ENCODE results near the gene PALLD.

GRCh38 chr4:168878623-168879022 is 381.8 kb downstream of the PALLD start:
- TF ChIP-seq POLR2A (IDR thresholded peaks at IDR 0.05; ENCODE audit: extremely low read depth, insufficient read length) = no peak
- TF ChIP-seq MAX (IDR thresholded peaks at IDR 0.05; ENCODE audit: low read depth, low read length) = no peak
- TF ChIP-seq CTCF (IDR thresholded peaks at IDR 0.05; ENCODE audit: low read depth, low read length) = no peak
- no peak for TF ChIP-seq MYC (IDR thresholded peaks at IDR 0.05; ENCODE audit: low read depth, low read length)
